Lower lobe of right lung (tissue), 2 donors: Measurements from ENCODE around the gene CNBD2. TPM values are rescaled to one million over a fixed set of nuclear protein-coding genes. Genes with fewer than 3 reads are reported as not detected.

Experiments
- ATAC-seq, 2 donors: fragments of 200-7000 bp; cut with Tn5 transposase; one replicate each; pipeline ENCODE4 v1.9.1; 2020 to 2022; ENCODE audit warnings: mild to moderate bottlenecking in 2 of 2, moderate library complexity in 2 of 2
- DNase-seq: peaks from one replicate; pipeline ENCODE4 v3.0.0-alpha.2; 2020
- H3K27ac ChIP-seq: fragments of 200-600 bp; one replicate; pipeline ENCODE4 v1.8.0; 2022
- H3K27me3 ChIP-seq: fragments of 200-600 bp; one replicate; pipeline ENCODE4 v1.8.0; 2022; ENCODE audit warnings: low read depth
- H3K36me3 ChIP-seq: fragments of 200-600 bp; one replicate; pipeline ENCODE4 v1.8.0; 2022; ENCODE audit warnings: mild to moderate bottlenecking
- H3K4me1 ChIP-seq: fragments of 200-600 bp; one replicate; pipeline ENCODE4 v1.8.0; 2022
- H3K4me3 ChIP-seq: fragments of 200-600 bp; one replicate; pipeline ENCODE4 v1.8.0; 2022; ENCODE audit warnings: mild to moderate bottlenecking
- H3K9me3 ChIP-seq: fragments of 200-600 bp; one replicate; pipeline ENCODE4 v1.8.0; 2022
- CTCF ChIP-seq: fragments of 200-600 bp; IDR thresholded peaks from one replicate; pipeline ENCODE4 v1.8.0; 2022; ENCODE audit warnings: antibody characterized with exemption, mild to moderate bottlenecking
- intact Hi-C: fragments of 100-400 bp; cut with DNase I; formaldehyde crosslinking; loops from one replicate; pipeline ENCODE4 v1.11.0; 2022
- total RNA-seq: library from RNA; stranded (reverse); fragmentation: NEBNext Ultra II Directional; extraction: Animal tissue kit (Norgen Biotek cat#: 25700); gene quantifications from one replicate; pipeline ENCODE4 v1.2.1, GENCODE V29; 2021
- donor health status: DM: no; HTN: yes; CAD: no; lungs with severe emphysema.

The CNBD2 gene
- total RNA-seq, 1 donor from 2014 or later, result 4.3 TPM

GRCh38 chr20:36030149-36030548 is 61.8 kb downstream of the CNBD2 start:
- H3K4me1 ChIP-seq, result no peaks in the 10 kb centered on the region
- TF ChIP-seq CTCF, result no peak
- no peaks in the 10 kb centered on the region for H3K9me3 ChIP-seq
- ATAC-seq (peak in 1 of 2 donors; percentile 20), DNase-seq (no peak)
- H3K4me3 ChIP-seq, result no peak overlapping the region
- no peaks in the 10 kb centered on the region for H3K36me3 ChIP-seq
- no peak overlapping the region for H3K27ac ChIP-seq
- intact Hi-C loops, result no loop called here
- H3K27me3 ChIP-seq, result no peaks in the 10 kb centered on the region

GRCh38 chr20:36031806-36032205 is 63.4 kb downstream of the CNBD2 start:
- intact Hi-C loops, result no loop called here
- ATAC-seq, result no peak
- no peak for DNase-seq

GRCh38 chr20:36034875-36035274 is 66.5 kb downstream of the CNBD2 start:
- Histone ChIP-seq H3K36me3 (no peaks in the 10 kb centered on the region), H3K27ac (no peak overlapping the region), H3K27me3 (no peaks in the 10 kb centered on the region), H3K4me3 (no peak overlapping the region), H3K4me1 (no peaks in the 10 kb centered on the region), H3K9me3 (no peaks in the 10 kb centered on the region)
- DNase-seq, result no peak
- no peak for TF ChIP-seq CTCF
- ATAC-seq, result no peak
- intact Hi-C loops, result no loop called here

More at GRCh38 chr20:36031806-36032205, 63.4 kb downstream of the CNBD2 start:
- Histone ChIP-seq H3K4me1 (no peaks in the 10 kb centered on the region), H3K27me3 (no peaks in the 10 kb centered on the region), H3K36me3 (no peaks in the 10 kb centered on the region), H3K27ac (no peak overlapping the region), H3K9me3 (no peaks in the 10 kb centered on the region), H3K4me3 (no peak overlapping the region)
- TF ChIP-seq CTCF, result no peak

GRCh38 chr20:36035745-36036144 is 67.4 kb downstream of the CNBD2 start:
- ATAC-seq, result no peak
- no peaks in the 10 kb centered on the region for H3K27me3 ChIP-seq
- DNase-seq, result no peak
- H3K36me3 ChIP-seq, result no peaks in the 10 kb centered on the region
- no peak for TF ChIP-seq CTCF
- no peak overlapping the region for H3K27ac ChIP-seq
- no peak overlapping the region for H3K4me3 ChIP-seq
- H3K9me3 ChIP-seq, result no peaks in the 10 kb centered on the region
- no peaks in the 10 kb centered on the region for H3K4me1 ChIP-seq
- intact Hi-C loops, result no loop called here

- ATAC-seq, result no peak
- H3K4me3 ChIP-seq, result no peak overlapping the region
- no peak for DNase-seq
- H3K9me3 ChIP-seq, result no peaks in the 10 kb centered on the region
- no peak for TF ChIP-seq CTCF
- H3K27ac ChIP-seq, result no peak overlapping the region
- intact Hi-C loops, result no loop called here
- H3K27me3 ChIP-seq, result no peaks in the 10 kb centered on the region
- no peaks in the 10 kb centered on the region for H3K36me3 ChIP-seq
- H3K4me1 ChIP-seq, result no peaks in the 10 kb centered on the region
Measured at GRCh38 chr20:36036688-36037087, 68.3 kb downstream of the CNBD2 start.

- Histone ChIP-seq H3K27me3 (no peaks in the 10 kb centered on the region), H3K4me3 (no peak overlapping the region), H3K36me3 (peaks cover 4% of the 10 kb centered on the region), H3K9me3 (no peaks in the 10 kb centered on the region), H3K4me1 (no peaks in the 10 kb centered on the region), H3K27ac (no peak overlapping the region)
- TF ChIP-seq CTCF, result no peak
- ATAC-seq (peak in 1 of 2 donors; percentile 55), DNase-seq (no peak)
- intact Hi-C loops, result no loop called here
Measured at GRCh38 chr20:36040571-36040970, 72.2 kb downstream of the CNBD2 start.
